GM19452 (cell line): Measurements from ENCODE around the gene RASAL2.
A peak's percentile ranks its signal among the peaks of the same experiment; 100 is the strongest.

Experiments
- ATAC-seq: cut with Tn5 transposase; IDR thresholded peaks from one replicate; pipeline ENCODE4 v1.9.1; 2021; ENCODE audit not compliant: unreplicated experiment

Gene RASAL2

GRCh38 chr1:178528953-178529335, 435.0 kb downstream of the RASAL2 start:
- no peak for ATAC-seq

GRCh38 chr1:178529364-178530036, 435.6 kb downstream of the RASAL2 start:
- ATAC-seq: no peak

GRCh38 chr1:178530037-178530402, 436.1 kb downstream of the RASAL2 start:
- ATAC-seq: no peak

GRCh38 chr1:178530502-178530901, 436.6 kb downstream of the RASAL2 start:
- ATAC-seq: no peak

GRCh38 chr1:178531887-178532286, 438.0 kb downstream of the RASAL2 start:
- no peak for ATAC-seq

- peak; percentile 90 for ATAC-seq
Measured at GRCh38 chr1:178532392-178532791, 438.5 kb downstream of the RASAL2 start.

GRCh38 chr1:178533121-178533946, 439.4 kb downstream of the RASAL2 start:
- ATAC-seq: no peak
